ENCODE results near the gene PPME1. TPM values are rescaled to one million over a fixed set of nuclear protein-coding genes. Genes with fewer than 3 reads are reported as not detected.

The PPME1 gene
- total and polyA plus RNA-seq, 12 donors = 24.2 to 35.3 (median 30.0) TPM

- no peak for TF ChIP-seq CTCF (IDR thresholded peaks at IDR 0.05)
- DNase-seq (no peak), ATAC-seq (no peak)
- Histone ChIP-seq H3K27ac (no peak overlapping the region), H3K4me3 (no peak overlapping the region), H3K4me1 (peaks cover 0 to 13% (median 0%) of the 10 kb centered on the region in 9 donors), H3K36me3 (peaks cover 0 to 40% (median 15%) of the 10 kb centered on the region in 9 donors), H3K9me3 (peaks cover 0 to 8% (median 0%) of the 10 kb centered on the region in 11 donors), H3K27me3 (no peaks in the 10 kb centered on the region)
- intact Hi-C loops (cut with DNase I) = loop anchor here (1.0 to 10.0 kb wide), 10 partner anchors 66 to 318 kb away; no protein-coding TSS in a partner anchor
- WGBS, 2 donors = 82 to 83% methylated on average over 5 of the region's 5 CpGs
Measured at GRCh38 chr11:74256378-74257133, 85.5 kb downstream of the PPME1 start.

GRCh38 chr11:74257959-74258553 lies 87.0 kb downstream of the PPME1 start:
- Histone ChIP-seq H3K27me3 (peaks cover 0 to 7% (median 0%) of the 10 kb centered on the region in 7 donors), H3K4me3 (no peak overlapping the region), H3K4me1 (peaks cover 0 to 13% (median 0%) of the 10 kb centered on the region in 9 donors), H3K9me3 (peaks cover 0 to 8% (median 0%) of the 10 kb centered on the region in 11 donors), H3K27ac (no peak overlapping the region), H3K36me3 (peaks cover 0 to 25% (median 13%) of the 10 kb centered on the region in 9 donors)
- intact Hi-C loops (cut with DNase I) = loop anchor here (2.0 to 10.0 kb wide), 9 partner anchors 64 to 317 kb away; no protein-coding TSS in a partner anchor
- DNase-seq (peak; percentile 26 to 50), ATAC-seq (peak in 7 of 8 donors; percentile 59 to 85 (median 76))
- 47 to 67% methylated on average over 4 of the region's 4 CpGs for WGBS, 2 donors
- no peak for TF ChIP-seq CTCF (IDR thresholded peaks at IDR 0.05)

- Histone ChIP-seq H3K4me3 (no peak overlapping the region), H3K9me3 (peaks cover 0 to 8% (median 0%) of the 10 kb centered on the region in 11 donors), H3K36me3 (no peaks in the 10 kb centered on the region), H3K27me3 (peaks cover 0 to 7% (median 0%) of the 10 kb centered on the region in 7 donors), H3K4me1 (peaks cover 0 to 9% (median 0%) of the 10 kb centered on the region in 9 donors), H3K27ac (no peak overlapping the region)
- DNase-seq (no peak), ATAC-seq (no peak)
- no peak for TF ChIP-seq CTCF (IDR thresholded peaks at IDR 0.05)
- intact Hi-C loops (cut with DNase I) = loop anchor here in 1 of 10 donors (5.0 kb wide), 1 partner anchor 1825 kb away; no protein-coding TSS in a partner anchor
- WGBS, 2 donors = 95% methylated on average over 2 of the region's 2 CpGs
Measured at GRCh38 chr11:74262725-74263124, 91.6 kb downstream of the PPME1 start.

- DNase-seq (no peak), ATAC-seq (no peak)
- Histone ChIP-seq H3K36me3 (no peaks in the 10 kb centered on the region), H3K9me3 (peaks cover 0 to 8% (median 0%) of the 10 kb centered on the region in 11 donors), H3K4me3 (no peak overlapping the region), H3K4me1 (no peaks in the 10 kb centered on the region), H3K27ac (no peak overlapping the region), H3K27me3 (peaks cover 0 to 7% (median 0%) of the 10 kb centered on the region in 7 donors)
- 100% methylated on average over 1 of the region's 1 CpG for WGBS, 2 donors
- TF ChIP-seq CTCF (IDR thresholded peaks at IDR 0.05) = no peak
- intact Hi-C loops (cut with DNase I) = no loop called here
Measured at GRCh38 chr11:74265256-74265655, 94.2 kb downstream of the PPME1 start.
